ENCODE measurements around the gene WDR53. TPM values are rescaled to one million over a fixed set of nuclear protein-coding genes. Genes with fewer than 3 reads are reported as not detected.
"Not testable (repeated sequence)": the region's sequence is repeated elsewhere in the genome, so short reads cannot be mapped to it uniquely, and the experiment has no call there.

The WDR53 gene
- total and polyA plus RNA-seq, 9 of the 15 experiments (the other 6 are each of a cell fraction or from before 2014, with no cell fraction given): 13.0 to 34.5 (median 20.9) TPM

GRCh38 chr3:196617256-196617655, 48.9 kb upstream of the WDR53 start:
- ChIA-PET CTCF (ENCODE audit: low intra/inter-chr PET ratio) (no interaction called here), POLR2A (interaction anchor here (1.0 kb wide), 1 partner anchor 20 kb away, joined by 3 read pairs; no protein-coding TSS in a partner anchor)
- H3K9me3 ChIP-seq (replicated peaks; ENCODE audit: control insufficient read depth, insufficient read depth, low read depth, low read length): no peaks in the 10 kb centered on the region
- 44% methylated on average over 5 of the region's 5 CpGs for WGBS (ENCODE audit: insufficient coverage, low coverage, missing lambda C conversion rate)
- ATAC-seq: no peak
- intact Hi-C loops (cut with micrococcal nuclease): no loop called here
- no peak for DNase-seq (ENCODE audit: extremely low read depth in 1 of 4, low spot score in 3 of 4)
- BruUV-seq (replicated peaks): no TSS peak
- in situ Hi-C loops (cut with MboI): no loop called here
- no peaks in the 10 kb centered on the region for H3K79me2 ChIP-seq (ENCODE audit: control insufficient read depth, insufficient read depth, low read length)
- no peaks in the 10 kb centered on the region for H3K36me3 ChIP-seq (ENCODE audit: control insufficient read depth, insufficient read depth, low read length)
- no peaks in the 10 kb centered on the region for H3K9me1 ChIP-seq (ENCODE audit: control insufficient read depth, insufficient read depth, low read length)
- no peaks in the 10 kb centered on the region for H4K20me1 ChIP-seq (replicated peaks; ENCODE audit: control insufficient read depth, insufficient read depth, low read length)
- H3K27me3 ChIP-seq (ENCODE audit: control insufficient read depth in 2 of 2, insufficient read depth in 2 of 2, low read length in 2 of 2): no peaks in the 10 kb centered on the region
- H2AFZ ChIP-seq (ENCODE audit: low read depth, low read length): peak overlapping the region; percentile 70
- H3K27ac ChIP-seq (ENCODE audit: extremely low read depth, low read depth, low read length): no peak overlapping the region
- TF ChIP-seq HIVEP1 (CRISPR knock-in tag; IDR thresholded peaks at IDR 0.05) (no peak), PRDM10 (IDR thresholded peaks at IDR 0.05; ENCODE audit: partially characterized antibody) (peak; percentile 20), ZFX (CRISPR knock-in tag; IDR thresholded peaks at IDR 0.05) (peak; percentile 54)
- no peak for FAIRE-seq
- no peak overlapping the region for H3K4me2 ChIP-seq (ENCODE audit: insufficient read depth, low read length)
- no peak overlapping the region for H3K9ac ChIP-seq (ENCODE audit: insufficient read depth in 1 of 2, low read depth in 2 of 2, low read length in 2 of 2)
- peaks cover 10 to 24% of the 10 kb centered on the region in 2 experiments for H3K4me1 ChIP-seq (replicated peaks in 1 of 2; ENCODE audit: control insufficient read depth in 2 of 2, insufficient read depth in 2 of 2, low read length in 2 of 2)
- no peak overlapping the region for H3K4me3 ChIP-seq

- intact Hi-C loops (cut with micrococcal nuclease); H3K4me2 ChIP-seq (ENCODE audit: insufficient read depth, low read length); H3K27ac ChIP-seq (ENCODE audit: extremely low read depth, low read depth, low read length); H3K4me3 ChIP-seq; H3K9me1 ChIP-seq (ENCODE audit: control insufficient read depth, insufficient read depth, low read length); DNase-seq (ENCODE audit: extremely low read depth in 1 of 4, low spot score in 3 of 4); H3K27me3 ChIP-seq (ENCODE audit: control insufficient read depth in 2 of 2, insufficient read depth in 2 of 2, low read length in 2 of 2); ATAC-seq; H2AFZ ChIP-seq (ENCODE audit: low read depth, low read length); in situ Hi-C loops (cut with MboI); H4K20me1 ChIP-seq (replicated peaks; ENCODE audit: control insufficient read depth, insufficient read depth, low read length); BruUV-seq (replicated peaks); H3K9ac ChIP-seq (ENCODE audit: insufficient read depth in 1 of 2, low read depth in 2 of 2, low read length in 2 of 2); FAIRE-seq; H3K36me3 ChIP-seq (ENCODE audit: control insufficient read depth, insufficient read depth, low read length); H3K79me2 ChIP-seq (ENCODE audit: control insufficient read depth, insufficient read depth, low read length); H3K9me3 ChIP-seq (replicated peaks; ENCODE audit: control insufficient read depth, insufficient read depth, low read depth, low read length); CTCF ChIA-PET (ENCODE audit: low intra/inter-chr PET ratio): not testable (repeated sequence)
- peaks cover 16 to 24% of the 10 kb centered on the region in 2 experiments for H3K4me1 ChIP-seq (replicated peaks in 1 of 2; ENCODE audit: control insufficient read depth in 2 of 2, insufficient read depth in 2 of 2, low read length in 2 of 2)
- POLR2A ChIA-PET: interaction anchor here (0.6 kb wide), 1 partner anchor 158 kb away, joined by 3 read pairs; no protein-coding TSS in a partner anchor
- 75% methylated on average over 5 of the region's 6 CpGs for WGBS (ENCODE audit: insufficient coverage, low coverage, missing lambda C conversion rate)
Observed at GRCh38 chr3:196615234-196615633, 46.9 kb upstream of the WDR53 start.
